Suprapubic skin (tissue), 4 donors: ENCODE results near the gene FN3KRP. TPM values are rescaled to one million over a fixed set of nuclear protein-coding genes. Genes with fewer than 3 reads are reported as not detected.
A peak's percentile ranks its signal among the peaks of the same experiment; 100 is the strongest.

Experiments
- DNase-seq, 2 donors: peaks; one replicate each; pipeline ENCODE4 v3.0.0-alpha.2; 2019; ENCODE audit warnings: low spot score in 2 of 2
- H3K27ac ChIP-seq: fragments of 200-600 bp; sonication (generic); one replicate; pipeline ENCODE4 v1.5.1; 2019
- H3K27me3 ChIP-seq: fragments of 200-600 bp; sonication (generic); one replicate; pipeline ENCODE4 v1.5.1; 2019
- H3K36me3 ChIP-seq: fragments of 200-600 bp; sonication (generic); one replicate; pipeline ENCODE4 v1.5.1; 2019
- H3K4me1 ChIP-seq: fragments of 200-600 bp; sonication (generic); one replicate; pipeline ENCODE4 v1.5.1; 2019
- H3K4me3 ChIP-seq: fragments of 200-600 bp; sonication (generic); one replicate; pipeline ENCODE4 v1.5.1; 2019; ENCODE audit warnings: mild to moderate bottlenecking
- H3K9me3 ChIP-seq: fragments of 200-600 bp; sonication (generic); one replicate; pipeline ENCODE4 v1.5.1; 2019
- EP300 ChIP-seq: sonication (generic); formaldehyde crosslinking; IDR thresholded peaks from one replicate; pipeline ENCODE4 v1.6.1; 2017; ENCODE audit warnings: antibody characterized with exemption
- POLR2A ChIP-seq, 2 donors: fragments of 450-650 bp; IDR thresholded peaks; one replicate each; pipeline ENCODE4 v1.6.1; 2017; ENCODE audit warnings: antibody characterized with exemption in 2 of 2, mild to moderate bottlenecking in 2 of 2, moderate library complexity in 2 of 2
- POLR2AphosphoS5 ChIP-seq, 3 donors: sonication (generic); formaldehyde crosslinking; IDR thresholded peaks; one replicate each; pipeline ENCODE4 v1.6.1; 2017; ENCODE audit warnings: antibody characterized with exemption in 3 of 3
- WGBS: methylation state at CpG from one replicate; pipeline ENCODE4 v1.1.5; 2018; 5-methylcytosine and 5-hydroxymethylcytosine counted together
- total RNA-seq, 4 donors: library from RNA; depleted of rRNA; stranded (reverse); fragments of >200 nt; gene quantifications; one replicate each; pipeline ENCODE4 v1.1.0, GENCODE V29; 2016
- TF ChIP-seq, protein P1 (sequence below), 2 donors: fragments of 200-600 bp in 1 of 2; fragments of 450-650 bp in 1 of 2; sonication (generic) in 1 of 2; IDR thresholded peaks; one replicate each; pipeline ENCODE4 v1.5.1; 2016 to 2019; ENCODE audit warnings: antibody characterized with exemption in 2 of 2, mild to moderate bottlenecking in 1 of 2, moderate library complexity in 1 of 2

FN3KRP gene
- total RNA-seq, 4 donors from 2014 or later, result 15.9 to 26.6 (median 21.4) TPM

- WGBS, result 3% methylated on average over 12 of the region's 45 CpGs
- Histone ChIP-seq H3K4me1 (peaks cover 35% of the 10 kb centered on the region), H3K36me3 (no peaks in the 10 kb centered on the region), H3K9me3 (no peaks in the 10 kb centered on the region), H3K27me3 (no peaks in the 10 kb centered on the region), H3K27ac (peak overlapping the region; percentile 82), H3K4me3 (peak overlapping the region; percentile 79)
- TF ChIP-seq POLR2AphosphoS5 (IDR thresholded peaks at IDR 0.05) (peak in 1 of 3 donors; percentile 58), POLR2A (IDR thresholded peaks at IDR 0.05) (no peak), EP300 (no peak)
- TF ChIP-seq, protein P1, sequence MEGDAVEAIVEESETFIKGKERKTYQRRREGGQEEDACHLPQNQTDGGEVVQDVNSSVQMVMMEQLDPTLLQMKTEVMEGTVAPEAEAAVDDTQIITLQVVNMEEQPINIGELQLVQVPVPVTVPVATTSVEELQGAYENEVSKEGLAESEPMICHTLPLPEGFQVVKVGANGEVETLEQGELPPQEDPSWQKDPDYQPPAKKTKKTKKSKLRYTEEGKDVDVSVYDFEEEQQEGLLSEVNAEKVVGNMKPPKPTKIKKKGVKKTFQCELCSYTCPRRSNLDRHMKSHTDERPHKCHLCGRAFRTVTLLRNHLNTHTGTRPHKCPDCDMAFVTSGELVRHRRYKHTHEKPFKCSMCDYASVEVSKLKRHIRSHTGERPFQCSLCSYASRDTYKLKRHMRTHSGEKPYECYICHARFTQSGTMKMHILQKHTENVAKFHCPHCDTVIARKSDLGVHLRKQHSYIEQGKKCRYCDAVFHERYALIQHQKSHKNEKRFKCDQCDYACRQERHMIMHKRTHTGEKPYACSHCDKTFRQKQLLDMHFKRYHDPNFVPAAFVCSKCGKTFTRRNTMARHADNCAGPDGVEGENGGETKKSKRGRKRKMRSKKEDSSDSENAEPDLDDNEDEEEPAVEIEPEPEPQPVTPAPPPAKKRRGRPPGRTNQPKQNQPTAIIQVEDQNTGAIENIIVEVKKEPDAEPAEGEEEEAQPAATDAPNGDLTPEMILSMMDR (IDR thresholded peaks at IDR 0.05), result no peak
- DNase-seq, result no peak
These were observed 17.5 kb upstream of the FN3KRP start for GRCh38 chr17:82698974-82699442.

DNA sequence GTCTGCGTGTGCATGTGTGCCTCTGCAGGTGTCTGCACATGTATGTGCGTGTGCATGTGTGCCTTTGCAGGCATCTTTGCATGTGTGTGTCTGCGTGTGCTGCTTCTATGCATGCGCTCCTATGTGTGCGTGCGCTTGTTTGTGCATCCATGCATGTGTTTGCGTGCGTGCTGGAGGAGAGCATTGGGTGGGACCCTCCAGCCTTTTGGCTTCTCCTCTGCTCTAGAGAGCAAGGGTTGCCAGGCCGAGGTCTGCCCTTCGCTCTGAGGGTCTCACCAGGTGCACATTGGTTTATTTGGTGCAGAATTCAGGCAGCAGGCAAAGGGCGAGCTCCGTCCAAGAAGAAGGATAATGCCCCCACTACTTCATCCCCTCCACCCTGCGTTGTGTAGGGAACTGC, 17.0 kb upstream of the FN3KRP start:
- Histone ChIP-seq H3K9me3 (no peaks in the 10 kb centered on the region), H3K27me3 (no peaks in the 10 kb centered on the region), H3K4me3 (peak overlapping the region; percentile 79), H3K27ac (no peak overlapping the region), H3K4me1 (peaks cover 35% of the 10 kb centered on the region), H3K36me3 (no peaks in the 10 kb centered on the region)
- no peak for TF ChIP-seq POLR2A (IDR thresholded peaks at IDR 0.05)
- TF ChIP-seq POLR2AphosphoS5 (IDR thresholded peaks at IDR 0.05), result no peak
- TF ChIP-seq EP300, result no peak
- TF ChIP-seq, protein P1 (IDR thresholded peaks at IDR 0.05), result no peak
- 88% methylated on average over 12 of the region's 13 CpGs for WGBS
- DNase-seq, result peak in 1 of 2 donors; percentile 49

- TF ChIP-seq, protein P1 (IDR thresholded peaks at IDR 0.05), result no peak
- no peak for TF ChIP-seq POLR2AphosphoS5 (IDR thresholded peaks at IDR 0.05)
- TF ChIP-seq EP300, result no peak
- no peak for TF ChIP-seq POLR2A (IDR thresholded peaks at IDR 0.05)
- Histone ChIP-seq H3K27ac (no peak overlapping the region), H3K4me3 (no peak overlapping the region), H3K9me3 (no peaks in the 10 kb centered on the region), H3K27me3 (no peaks in the 10 kb centered on the region), H3K4me1 (peaks cover 27% of the 10 kb centered on the region), H3K36me3 (no peaks in the 10 kb centered on the region)
- 34% methylated on average over 19 of the region's 20 CpGs for WGBS
- peak in 1 of 2 donors; percentile 55 for DNase-seq
These were observed 14.1 kb upstream of the FN3KRP start for GRCh38 chr17:82702231-82702927.

DNA sequence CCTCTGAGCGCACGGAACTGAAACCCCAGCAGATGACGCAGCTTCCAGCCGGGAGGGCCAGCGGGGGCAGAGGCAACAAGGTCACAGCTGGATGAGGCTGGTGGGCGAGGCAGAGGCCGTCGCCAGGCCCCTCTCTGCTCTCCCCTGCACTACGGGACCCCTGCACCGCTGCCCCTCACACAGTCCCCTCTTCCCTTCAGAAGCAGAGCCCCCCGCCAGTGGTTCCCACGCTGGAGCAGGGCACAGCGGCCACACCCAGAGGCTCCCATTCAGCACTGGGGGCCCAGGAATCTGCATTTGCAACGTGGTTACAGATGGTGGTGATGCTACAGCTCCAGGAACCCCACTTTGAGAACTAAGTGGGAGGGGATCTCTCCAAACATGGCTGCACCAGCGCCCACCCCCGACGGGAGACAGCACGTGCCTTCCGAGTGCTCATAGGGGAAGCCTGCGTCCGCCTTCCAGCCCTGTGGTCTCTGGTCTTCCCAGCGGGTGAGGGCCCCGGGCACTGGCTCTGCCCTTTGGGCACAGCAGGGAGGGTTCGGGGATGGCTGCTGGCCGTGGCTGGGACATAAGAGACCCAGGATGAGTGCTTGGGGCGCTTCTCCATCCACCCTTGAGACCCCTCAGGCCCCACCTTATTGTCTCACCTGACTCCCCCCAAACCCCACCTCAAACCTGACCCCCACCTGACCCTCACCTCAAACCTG, 13.3 kb upstream of the FN3KRP start:
- peaks cover 21% of the 10 kb centered on the region for H3K4me1 ChIP-seq
- no peaks in the 10 kb centered on the region for H3K27me3 ChIP-seq
- 82% methylated on average over 18 of the region's 26 CpGs for WGBS
- no peaks in the 10 kb centered on the region for H3K9me3 ChIP-seq
- peak in 1 of 2 donors; percentile 60 for DNase-seq
- TF ChIP-seq, protein P1 (IDR thresholded peaks at IDR 0.05), result no peak
- TF ChIP-seq POLR2AphosphoS5 (IDR thresholded peaks at IDR 0.05) (no peak), POLR2A (IDR thresholded peaks at IDR 0.05) (no peak), EP300 (no peak)
- no peak overlapping the region for H3K4me3 ChIP-seq
- no peaks in the 10 kb centered on the region for H3K36me3 ChIP-seq
- H3K27ac ChIP-seq, result no peak overlapping the region
